Hepatocyte (in vitro differentiated cells): ENCODE data around the gene THBS2. TPM values are rescaled to one million over a fixed set of nuclear protein-coding genes. Genes with fewer than 3 reads are reported as not detected.

ENCODE experiments used
- DNase-seq: peaks from one replicate; pipeline ENCODE4 v3.0.0-alpha.2; 2016; ENCODE audit warnings: low spot score
- H2AFZ ChIP-seq: fragments of 200-600 bp; sonication (generic); 2 replicates; pipeline ENCODE4 v1.6.0; 2016; ENCODE audit warnings: antibody characterized with exemption, mild to moderate bottlenecking
- H3K27ac ChIP-seq: fragments of 200-600 bp; sonication (generic); 2 replicates; pipeline ENCODE4 v1.5.1; 2016; ENCODE audit warnings: mild to moderate bottlenecking
- H3K27me3 ChIP-seq: fragments of 200-600 bp; sonication (generic); 2 replicates; pipeline ENCODE4 v1.6.1; 2016
- H3K36me3 ChIP-seq: fragments of 200-600 bp; sonication (generic); replicated peaks from 2 replicates; pipeline ENCODE4 v1.5.1; 2016; ENCODE audit warnings: low read depth; ENCODE audit not compliant: insufficient read depth
- H3K4me1 ChIP-seq: fragments of 200-600 bp; sonication (generic); 2 replicates; pipeline ENCODE4 v1.5.1; 2016; ENCODE audit warnings: mild to moderate bottlenecking, moderate library complexity; ENCODE audit not compliant: insufficient read depth
- H3K4me2 ChIP-seq: fragments of 200-600 bp; sonication (generic); 2 replicates; pipeline ENCODE4 v1.6.0; 2016
- H3K4me3 ChIP-seq: fragments of 200-600 bp; sonication (generic); 2 replicates; pipeline ENCODE4 v1.5.1; 2016; ENCODE audit warnings: mild to moderate bottlenecking
- H3K79me2 ChIP-seq: fragments of 200-600 bp; sonication (generic); 2 replicates; pipeline ENCODE4 v1.6.0; 2017; ENCODE audit warnings: mild to moderate bottlenecking
- H3K9me2 ChIP-seq: fragments of 200-600 bp; sonication (generic); replicated peaks from 2 replicates; pipeline ENCODE4 v1.6.0; 2017; ENCODE audit warnings: mild to moderate bottlenecking; ENCODE audit not compliant: insufficient read depth
- H3K9me3 ChIP-seq: fragments of 200-600 bp; sonication (generic); 2 replicates; pipeline ENCODE4 v1.5.1; 2016; ENCODE audit warnings: low read depth, mild to moderate bottlenecking
- H4K20me1 ChIP-seq: fragments of 200-600 bp; sonication (generic); 2 replicates; pipeline ENCODE4 v1.6.0; 2016; ENCODE audit warnings: mild to moderate bottlenecking; ENCODE audit not compliant: insufficient read depth, poor library complexity, severe bottlenecking
- CTCF ChIP-seq: fragments of 200-600 bp; sonication (generic); IDR thresholded peaks from 2 replicates; pipeline ENCODE4 v1.5.1; 2016; ENCODE audit warnings: antibody characterized with exemption, mild to moderate bottlenecking; ENCODE audit not compliant: poor library complexity
- EZH2 ChIP-seq: fragments of 200-600 bp; sonication (generic); IDR thresholded peaks from 2 replicates; pipeline ENCODE4 v1.6.1; 2016; ENCODE audit warnings: antibody characterized with exemption, mild to moderate bottlenecking, borderline replicate concordance
- EZH2phosphoT487 ChIP-seq: fragments of 200-600 bp; sonication (generic); IDR thresholded peaks from one replicate; pipeline ENCODE4 v1.6.1; 2018; ENCODE audit warnings: antibody characterized with exemption, mild to moderate bottlenecking, low read depth, moderate library complexity; ENCODE audit not compliant: unreplicated experiment, severe bottlenecking
- WGBS: methylation state at CpG from one replicate; pipeline ENCODE4 v1.1.6; 2016; ENCODE audit warnings: low lambda C conversion rate; ENCODE audit errors: missing lambda C conversion rate; 5-methylcytosine and 5-hydroxymethylcytosine counted together
- polyA plus RNA-seq: library from polyadenylated mRNA; unstranded; fragments of >200 nt; fragmentation: Nextera tagmentation; extraction: Ambion mirVana; gene quantifications from 2 replicates; pipeline ENCODE4 v1.2.1, GENCODE V29; 2016
- total RNA-seq: library from RNA; depleted of rRNA; stranded (reverse); fragments of >200 nt; gene quantifications from 2 replicates; pipeline ENCODE4 v1.2.3, GENCODE V29; 2014

THBS2 gene
- total and polyA plus RNA-seq, 2 experiments from 2014 or later = 3.9 to 5.5 TPM

GRCh38 chr6:169251371-169251802, 2.3 kb downstream of the THBS2 start:
- no peak for DNase-seq
- H3K27me3 ChIP-seq = peaks cover 51% of the 10 kb centered on the region
- no peaks in the 10 kb centered on the region for H3K9me2 ChIP-seq
- H4K20me1 ChIP-seq = no peaks in the 10 kb centered on the region
- TF ChIP-seq CTCF (no peak), EZH2 (no peak), EZH2phosphoT487 (no peak)
- no peaks in the 10 kb centered on the region for H3K36me3 ChIP-seq
- no peaks in the 10 kb centered on the region for H3K9me3 ChIP-seq
- no peak overlapping the region for H3K27ac ChIP-seq
- no peak overlapping the region for H2AFZ ChIP-seq
- peaks cover 6% of the 10 kb centered on the region for H3K4me1 ChIP-seq
- no peaks in the 10 kb centered on the region for H3K79me2 ChIP-seq
- H3K4me2 ChIP-seq = peak overlapping the region; percentile 72
- WGBS = 78% methylated on average over 6 of the region's 6 CpGs
- no peak overlapping the region for H3K4me3 ChIP-seq

- H3K36me3 ChIP-seq = no peaks in the 10 kb centered on the region
- 78% methylated on average over 5 of the region's 5 CpGs for whole genome bisulfite sequencing
- H3K9me2 ChIP-seq = no peaks in the 10 kb centered on the region
- H2AFZ ChIP-seq = no peak overlapping the region
- TF ChIP-seq EZH2phosphoT487 (no peak), EZH2 (no peak), CTCF (no peak)
- H3K79me2 ChIP-seq = no peaks in the 10 kb centered on the region
- DNase-seq = no peak
- no peaks in the 10 kb centered on the region for H4K20me1 ChIP-seq
- H3K27me3 ChIP-seq = peaks cover 51% of the 10 kb centered on the region
- H3K4me3 ChIP-seq = no peak overlapping the region
- H3K9me3 ChIP-seq = no peaks in the 10 kb centered on the region
- no peak overlapping the region for H3K27ac ChIP-seq
- peaks cover 6% of the 10 kb centered on the region for H3K4me1 ChIP-seq
- no peak overlapping the region for H3K4me2 ChIP-seq
These were observed 3.0 kb downstream of the THBS2 start for GRCh38 chr6:169250660-169251059.

DNA sequence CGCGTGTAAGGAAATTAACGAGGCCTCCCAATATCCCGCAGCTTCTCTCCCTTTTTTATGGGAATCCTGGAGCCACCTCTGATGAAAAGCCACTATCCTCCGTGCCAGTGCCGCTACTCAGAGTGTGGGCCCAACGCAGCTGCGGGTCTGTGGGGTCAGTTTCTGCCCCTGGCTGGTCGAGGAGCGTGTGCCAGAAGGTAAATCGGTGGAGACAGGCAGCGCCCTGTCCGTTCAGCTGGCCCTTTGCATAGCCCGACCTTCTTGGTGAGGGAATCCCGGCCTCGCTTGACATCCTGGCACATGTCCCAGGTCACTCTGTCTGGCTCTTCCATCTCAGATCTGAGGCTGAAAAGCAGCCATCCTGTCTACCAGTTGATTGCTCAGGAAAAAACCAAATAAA, 4.6 kb downstream of the THBS2 start:
- H3K27ac ChIP-seq = no peak overlapping the region
- H3K9me2 ChIP-seq = no peaks in the 10 kb centered on the region
- TF ChIP-seq CTCF (no peak), EZH2 (no peak), EZH2phosphoT487 (no peak)
- H3K4me2 ChIP-seq = no peak overlapping the region
- no peak overlapping the region for H3K4me3 ChIP-seq
- H3K36me3 ChIP-seq = no peaks in the 10 kb centered on the region
- H4K20me1 ChIP-seq = no peaks in the 10 kb centered on the region
- no peaks in the 10 kb centered on the region for H3K79me2 ChIP-seq
- no peaks in the 10 kb centered on the region for H3K9me3 ChIP-seq
- WGBS = 95% methylated on average over 16 of the region's 16 CpGs
- H2AFZ ChIP-seq = no peak overlapping the region
- peaks cover 39% of the 10 kb centered on the region for H3K27me3 ChIP-seq
- H3K4me1 ChIP-seq = peaks cover 6% of the 10 kb centered on the region
- no peak for DNase-seq

DNA sequence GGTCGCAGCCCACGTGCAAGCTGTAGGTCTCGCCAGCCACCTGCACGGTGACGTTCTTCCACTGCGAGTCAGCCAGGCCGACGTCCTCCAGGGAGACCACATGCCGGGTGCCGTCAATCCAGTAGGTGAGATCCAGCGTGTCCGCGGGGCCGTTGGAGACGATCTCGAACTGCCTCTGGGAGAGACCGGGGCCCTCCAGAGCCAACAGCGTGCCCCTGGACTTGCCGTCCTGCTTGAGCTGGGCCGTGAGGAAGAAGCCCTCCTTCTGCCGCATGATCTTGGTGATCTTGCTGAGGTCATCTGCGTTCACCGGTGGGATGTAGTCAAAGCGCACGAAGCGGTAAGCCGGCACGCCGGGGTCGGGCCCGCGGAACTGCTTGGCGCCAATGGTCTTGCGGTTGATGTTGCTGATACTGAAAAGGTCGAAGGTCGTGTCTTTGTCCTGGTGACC, 5.1 kb downstream of the THBS2 start:
- Histone ChIP-seq H3K27me3 (peaks cover 34% of the 10 kb centered on the region), H2AFZ (no peak overlapping the region), H3K79me2 (no peaks in the 10 kb centered on the region), H3K4me1 (peaks cover 6% of the 10 kb centered on the region), H3K4me3 (no peak overlapping the region), H3K9me3 (no peaks in the 10 kb centered on the region), H3K4me2 (no peak overlapping the region), H3K9me2 (no peaks in the 10 kb centered on the region), H3K27ac (no peak overlapping the region), H4K20me1 (no peaks in the 10 kb centered on the region), H3K36me3 (no peaks in the 10 kb centered on the region)
- TF ChIP-seq CTCF = no peak
- no peak for TF ChIP-seq EZH2phosphoT487
- TF ChIP-seq EZH2 = no peak
- WGBS = 97% methylated on average over 26 of the region's 36 CpGs
- DNase-seq = no peak
